Measurements from ENCODE around the gene MEGF10.

DNA sequence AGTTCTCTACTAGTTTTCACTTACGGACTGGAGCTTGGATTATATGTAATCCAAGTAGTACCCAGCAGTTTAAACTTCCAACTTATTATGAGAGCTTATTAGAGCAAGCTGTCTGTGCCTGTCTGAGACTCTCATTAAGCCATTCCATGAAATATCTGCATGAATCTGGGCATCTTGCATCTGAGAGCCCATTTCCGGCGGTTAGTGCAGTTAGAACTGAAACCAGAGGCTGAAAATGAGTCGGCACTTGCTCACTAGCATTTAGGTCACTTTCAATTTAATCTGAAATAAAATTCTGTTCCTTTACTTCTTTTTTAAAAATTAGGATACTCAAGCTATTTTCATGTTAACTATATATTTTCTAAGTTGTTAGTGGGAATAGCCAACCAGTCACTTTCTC, 102.2 kb downstream of the MEGF10 start:
- TF ChIP-seq, protein P1, sequence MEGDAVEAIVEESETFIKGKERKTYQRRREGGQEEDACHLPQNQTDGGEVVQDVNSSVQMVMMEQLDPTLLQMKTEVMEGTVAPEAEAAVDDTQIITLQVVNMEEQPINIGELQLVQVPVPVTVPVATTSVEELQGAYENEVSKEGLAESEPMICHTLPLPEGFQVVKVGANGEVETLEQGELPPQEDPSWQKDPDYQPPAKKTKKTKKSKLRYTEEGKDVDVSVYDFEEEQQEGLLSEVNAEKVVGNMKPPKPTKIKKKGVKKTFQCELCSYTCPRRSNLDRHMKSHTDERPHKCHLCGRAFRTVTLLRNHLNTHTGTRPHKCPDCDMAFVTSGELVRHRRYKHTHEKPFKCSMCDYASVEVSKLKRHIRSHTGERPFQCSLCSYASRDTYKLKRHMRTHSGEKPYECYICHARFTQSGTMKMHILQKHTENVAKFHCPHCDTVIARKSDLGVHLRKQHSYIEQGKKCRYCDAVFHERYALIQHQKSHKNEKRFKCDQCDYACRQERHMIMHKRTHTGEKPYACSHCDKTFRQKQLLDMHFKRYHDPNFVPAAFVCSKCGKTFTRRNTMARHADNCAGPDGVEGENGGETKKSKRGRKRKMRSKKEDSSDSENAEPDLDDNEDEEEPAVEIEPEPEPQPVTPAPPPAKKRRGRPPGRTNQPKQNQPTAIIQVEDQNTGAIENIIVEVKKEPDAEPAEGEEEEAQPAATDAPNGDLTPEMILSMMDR (IDR thresholded peaks at IDR 0.05) = no peak
- TF ChIP-seq POLR2A (IDR thresholded peaks at IDR 0.05) (no peak), EP300 (IDR thresholded peaks at IDR 0.05) (no peak), POLR2AphosphoS5 (IDR thresholded peaks at IDR 0.05) (no peak)

Measured in gastroesophageal sphincter (tissue), 3 donors.